WI38 (cell line): ENCODE data around the gene CD82.

Experiments used
- H3K4me3 ChIP-seq: 2 replicates; pipeline ENCODE4 v1.5.1; 2011; ENCODE audit warnings: low read depth, mild to moderate bottlenecking, control low read depth, low read length
- CTCF ChIP-seq: IDR thresholded peaks from 2 replicates; pipeline ENCODE4 v1.5.1; 2012; ENCODE audit warnings: low read depth, mild to moderate bottlenecking, control low read depth, low read length

The CD82 gene

DNA sequence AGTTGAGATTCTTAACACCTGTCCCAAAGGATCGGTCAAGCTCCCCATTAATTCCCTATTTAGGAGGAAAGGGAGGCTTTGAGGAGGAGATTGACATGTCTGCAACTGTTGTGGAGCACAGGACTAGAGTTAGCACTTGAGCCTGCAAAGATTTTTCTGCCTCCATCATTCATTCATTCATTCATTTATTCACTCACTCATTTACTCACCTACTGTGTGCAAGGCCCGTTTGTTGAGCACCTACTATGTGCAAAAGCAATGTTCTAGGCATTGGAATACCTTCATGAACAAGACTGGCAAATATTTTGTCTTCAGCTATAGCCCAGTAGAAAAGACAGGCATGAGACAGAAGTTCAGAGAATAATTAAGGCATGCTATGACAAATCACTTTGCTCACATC, 43.2 kb upstream of the CD82 start:
- TF ChIP-seq CTCF = no peak
- no peak overlapping the region for H3K4me3 ChIP-seq

DNA sequence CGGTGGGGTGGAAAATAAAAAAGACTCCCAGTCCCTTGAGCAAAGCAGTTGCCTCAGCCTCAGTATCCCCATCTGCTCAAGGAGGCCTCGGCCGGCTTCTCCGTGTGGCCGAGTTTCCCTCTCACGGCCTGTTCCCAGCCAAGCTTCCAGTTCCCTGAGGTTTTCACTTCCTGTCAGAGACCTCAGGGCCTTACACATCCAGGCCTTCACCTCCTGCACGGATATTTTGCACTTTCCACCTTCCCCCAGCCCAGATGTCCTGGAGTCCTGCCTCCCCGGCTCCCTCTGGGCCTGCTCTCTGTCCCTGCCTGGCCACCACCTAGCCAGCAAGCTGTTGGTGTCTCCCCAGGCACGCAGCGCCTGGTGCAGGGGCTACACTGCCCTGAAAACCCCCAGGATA, 41.1 kb upstream of the CD82 start:
- H3K4me3 ChIP-seq = no peak overlapping the region
- no peak for TF ChIP-seq CTCF

GRCh38 chr11:44524751-44525201, 40.7 kb upstream of the CD82 start:
- TF ChIP-seq CTCF = no peak

DNA sequence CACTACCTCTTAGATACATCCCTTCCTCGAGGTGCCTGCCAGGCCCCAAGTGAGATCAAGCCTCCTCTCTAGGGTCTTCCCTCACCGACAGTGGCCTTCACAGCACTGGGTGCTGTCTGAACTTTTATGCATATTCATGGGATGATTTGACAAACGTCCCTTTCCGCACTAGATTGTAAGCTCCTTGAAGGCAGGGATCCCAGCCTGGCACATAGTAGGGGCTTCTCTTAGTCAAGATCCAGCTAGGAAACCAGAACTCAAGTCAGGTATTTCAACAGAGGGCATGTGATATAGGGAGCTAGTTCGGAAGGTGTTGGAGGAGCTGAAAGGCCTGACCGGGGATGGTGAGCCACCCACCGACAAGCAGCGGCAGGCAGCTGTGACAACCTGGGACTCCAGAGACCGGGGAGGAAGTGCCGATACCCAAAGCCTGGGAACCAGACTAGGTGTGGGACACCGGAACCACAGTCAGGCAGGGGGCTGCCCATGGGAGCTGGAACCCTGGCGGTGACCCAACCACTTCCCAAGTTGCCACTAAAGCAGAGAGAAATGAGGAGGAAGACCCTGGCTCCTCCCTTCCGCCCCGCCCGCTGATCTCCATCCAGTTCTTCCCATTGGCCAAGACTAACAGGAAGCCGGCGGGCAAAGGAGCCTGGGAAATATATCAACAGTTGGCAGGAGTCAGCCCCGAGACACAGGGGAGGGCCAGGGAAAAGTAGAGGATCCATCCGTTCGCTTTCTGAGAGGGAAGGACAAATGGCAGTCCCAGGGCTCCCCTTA, 39.8 kb upstream of the CD82 start:
- no peak for TF ChIP-seq CTCF
- no peak overlapping the region for H3K4me3 ChIP-seq

More at GRCh38 chr11:44524751-44525201, 40.7 kb upstream of the CD82 start:
- no peak overlapping the region for H3K4me3 ChIP-seq

GRCh38 chr11:44526438-44526837, 39.0 kb upstream of the CD82 start:
- H3K4me3 ChIP-seq = no peak overlapping the region
- TF ChIP-seq CTCF = no peak

DNA sequence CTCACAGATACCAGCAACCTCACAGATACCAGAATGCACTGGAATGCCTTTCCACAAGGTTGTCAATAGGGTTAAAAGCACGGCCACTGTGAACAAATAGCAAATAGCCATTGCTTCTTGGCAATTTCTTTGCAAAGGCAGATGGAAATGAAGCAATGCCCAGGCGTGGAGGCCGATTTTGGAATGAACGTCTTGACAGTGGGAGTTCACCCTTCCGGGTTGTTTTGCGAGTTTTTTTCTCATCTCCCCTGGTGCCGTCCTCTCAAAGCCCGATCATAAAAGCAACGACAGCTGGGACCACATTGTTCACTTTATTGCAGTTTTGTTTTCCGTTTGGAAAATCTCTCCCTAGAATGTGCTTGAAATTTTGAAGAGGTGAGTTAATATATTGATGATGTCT, 38.0 kb upstream of the CD82 start:
- no peak overlapping the region for H3K4me3 ChIP-seq
- TF ChIP-seq CTCF = no peak

DNA sequence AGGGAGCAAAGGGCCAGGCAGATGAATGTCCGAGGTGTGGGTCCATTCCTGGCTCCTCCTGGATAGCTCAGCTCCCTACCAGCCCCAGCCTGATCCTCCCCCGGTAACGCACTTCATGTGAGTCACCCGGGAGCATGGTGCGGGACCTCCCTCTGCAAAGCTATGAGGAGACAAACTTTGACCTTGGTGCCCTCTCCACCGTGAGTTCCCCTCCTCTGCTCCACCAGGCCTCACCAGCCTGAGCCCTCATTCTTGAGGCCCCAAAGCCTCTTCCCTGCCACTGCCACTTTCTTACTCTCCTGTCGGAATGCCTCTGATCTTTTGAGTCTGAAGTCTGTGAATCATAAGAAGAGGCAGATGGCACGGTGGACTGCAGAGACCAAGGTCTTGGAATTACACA, 37.4 kb upstream of the CD82 start:
- TF ChIP-seq CTCF = no peak
- no peak overlapping the region for H3K4me3 ChIP-seq
